Stimulated activated CD8-positive, alpha-beta memory T cell treated with anti-CD3 and anti-CD28 coated beads, Interleukin-12 subunit alpha, Interleukin-12 subunit beta, amount 100 ng/mL, for 24 hours (primary cell): ENCODE data around the gene LRRFIP1.
"Not testable (repeated sequence)": the region's sequence is repeated elsewhere in the genome, so short reads cannot be mapped to it uniquely, and the experiment has no call there.

ENCODE experiments used
- DNase-seq: peaks from one replicate; pipeline ENCODE4 v3.0.0-alpha.2; 2020; ENCODE audit errors: extremely low read depth

LRRFIP1 gene

DNA sequence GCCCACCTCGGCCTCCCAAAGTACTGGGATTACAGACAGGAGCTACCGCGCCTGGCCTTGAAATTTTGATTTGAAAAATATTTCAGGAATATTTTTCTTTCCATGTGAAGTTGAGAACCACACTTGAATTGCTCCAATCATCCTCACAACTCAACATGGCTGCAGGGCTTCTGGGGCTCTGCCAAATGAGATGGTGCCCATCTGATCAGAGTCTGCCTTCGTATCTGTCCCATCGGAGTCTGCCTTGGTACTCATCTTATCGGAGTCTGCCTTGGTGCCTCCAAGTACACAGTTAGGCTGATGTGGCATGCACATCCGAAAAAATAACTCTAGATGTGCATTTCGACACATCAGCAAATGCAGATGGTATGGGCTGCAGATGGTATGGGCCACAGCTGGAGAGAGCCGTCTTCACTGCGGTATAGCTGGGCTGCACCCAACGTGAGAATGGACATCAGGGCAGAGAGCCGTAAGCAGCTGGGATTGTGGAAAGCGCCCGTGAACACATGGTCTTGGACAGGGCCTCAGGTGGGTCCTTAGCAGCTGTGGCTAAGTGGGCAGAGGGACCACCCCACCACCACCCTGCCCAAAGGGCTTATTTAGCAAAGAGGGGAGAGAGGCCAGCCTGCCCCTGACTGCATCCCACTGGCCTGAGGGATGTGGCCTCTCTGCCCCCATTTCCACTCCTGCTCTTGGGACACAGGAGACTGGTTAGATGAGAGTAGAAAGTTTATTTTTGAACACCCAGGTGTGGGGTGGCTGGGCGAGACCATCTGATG is 119.1 kb downstream of the LRRFIP1 start:
- DNase-seq = no peak

GRCh38 chr2:237747189-237747588 is 119.8 kb downstream of the LRRFIP1 start:
- DNase-seq = no peak

DNA sequence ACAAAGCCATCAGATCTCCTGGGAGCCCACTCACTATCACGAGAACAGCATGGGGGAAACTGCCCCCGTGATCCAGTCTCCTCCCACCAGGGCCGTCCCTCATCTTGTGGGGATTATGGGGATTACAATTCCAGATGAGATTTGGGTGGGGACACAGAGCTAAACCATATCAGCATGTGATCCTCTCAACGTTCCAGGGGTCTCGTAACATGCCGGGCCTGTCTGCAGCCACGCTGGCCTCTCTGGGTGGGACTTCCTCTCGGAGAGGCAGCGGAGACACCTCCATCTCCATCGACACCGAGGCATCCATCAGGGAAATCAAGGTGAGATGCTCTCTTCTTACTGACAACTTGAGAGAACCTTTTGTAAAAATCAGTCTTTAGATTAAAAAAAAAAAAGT is 121.6 kb downstream of the LRRFIP1 start:
- no peak for DNase-seq

GRCh38 chr2:237749961-237750360 is 122.6 kb downstream of the LRRFIP1 start:
- DNase-seq = no peak

- not testable (repeated sequence) for DNase-seq
Measured at GRCh38 chr2:237750441-237750840, 123.1 kb downstream of the LRRFIP1 start.

GRCh38 chr2:237752761-237753165 is 125.4 kb downstream of the LRRFIP1 start:
- no peak for DNase-seq

DNA sequence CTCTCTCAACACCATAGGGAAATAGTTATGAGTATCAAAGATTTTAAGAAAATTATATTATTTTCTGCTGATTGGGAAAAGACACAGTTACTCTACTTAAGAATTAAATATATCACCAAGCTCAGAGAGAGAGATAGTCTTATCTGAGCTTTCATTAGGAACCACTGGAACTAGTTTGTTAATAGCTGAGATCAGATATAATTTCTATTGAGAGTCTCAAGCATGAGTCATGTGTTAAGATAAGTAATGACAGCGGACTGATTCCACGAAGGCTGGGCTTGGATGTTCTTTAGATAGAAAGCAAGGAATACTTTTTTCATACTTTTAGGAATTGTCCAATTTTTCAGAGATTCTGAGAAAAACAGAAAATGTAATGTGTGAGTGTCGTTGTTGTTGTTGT is 126.8 kb downstream of the LRRFIP1 start:
- DNase-seq = no peak

- no peak for DNase-seq
Measured at GRCh38 chr2:237754626-237755248, 127.3 kb downstream of the LRRFIP1 start.

DNA sequence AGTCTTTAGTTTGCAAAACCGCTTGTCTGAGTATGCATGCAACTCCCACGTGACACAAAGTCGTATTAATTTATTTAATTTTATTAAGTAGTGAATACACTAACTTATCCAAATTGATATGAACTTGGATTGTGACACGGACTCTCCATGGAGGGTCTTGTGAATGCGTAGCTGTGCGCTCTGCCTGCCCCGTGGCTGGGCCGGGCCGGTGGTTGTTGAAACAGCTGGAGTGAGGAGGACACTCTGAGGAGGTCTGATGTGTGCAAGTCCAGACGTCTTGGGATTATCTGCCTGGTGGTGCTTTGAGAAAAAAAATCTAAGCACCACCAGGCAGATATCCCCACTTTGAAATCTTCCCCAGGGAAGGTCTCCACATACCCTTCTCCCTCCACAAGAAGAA is 130.2 kb downstream of the LRRFIP1 start:
- DNase-seq = no peak

- no peak for DNase-seq
Measured at GRCh38 chr2:237758185-237758584, 130.8 kb downstream of the LRRFIP1 start.

- no peak for DNase-seq
Measured at GRCh38 chr2:237759176-237759575, 131.8 kb downstream of the LRRFIP1 start.

GRCh38 chr2:237760506-237761502 is 133.4 kb downstream of the LRRFIP1 start:
- no peak for DNase-seq

- DNase-seq = not testable (repeated sequence)
Measured at GRCh38 chr2:237762291-237763182, 135.2 kb downstream of the LRRFIP1 start.

- no peak for DNase-seq
Measured at GRCh38 chr2:237763812-237764211, 136.4 kb downstream of the LRRFIP1 start.

GRCh38 chr2:237765122-237765521 is 137.7 kb downstream of the LRRFIP1 start:
- not testable (repeated sequence) for DNase-seq

GRCh38 chr2:237765875-237766274 is 138.5 kb downstream of the LRRFIP1 start:
- DNase-seq = no peak

DNA sequence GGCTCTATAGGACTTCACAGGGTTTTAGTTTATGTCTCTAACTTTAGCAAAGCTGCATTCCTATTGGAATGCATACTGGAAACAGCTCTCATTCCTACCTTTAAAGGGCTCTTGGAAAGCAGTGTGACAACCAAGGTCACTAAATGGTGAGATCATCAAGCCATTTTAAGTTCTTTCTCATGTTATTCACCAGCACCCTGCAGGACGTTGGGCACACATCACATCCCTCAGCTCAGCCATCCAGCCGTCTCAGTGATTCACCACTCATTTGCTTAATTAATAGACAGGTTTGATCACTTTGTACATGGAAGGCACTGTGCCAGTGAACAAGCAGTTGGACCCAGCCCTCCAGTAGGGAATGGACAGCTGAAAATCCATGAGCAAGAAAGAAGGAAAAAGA is 139.0 kb downstream of the LRRFIP1 start:
- no peak for DNase-seq

- no peak for DNase-seq
Measured at GRCh38 chr2:237772513-237772912, 145.1 kb downstream of the LRRFIP1 start.

- DNase-seq = no peak
Measured at GRCh38 chr2:237773826-237774225, 146.4 kb downstream of the LRRFIP1 start.

DNA sequence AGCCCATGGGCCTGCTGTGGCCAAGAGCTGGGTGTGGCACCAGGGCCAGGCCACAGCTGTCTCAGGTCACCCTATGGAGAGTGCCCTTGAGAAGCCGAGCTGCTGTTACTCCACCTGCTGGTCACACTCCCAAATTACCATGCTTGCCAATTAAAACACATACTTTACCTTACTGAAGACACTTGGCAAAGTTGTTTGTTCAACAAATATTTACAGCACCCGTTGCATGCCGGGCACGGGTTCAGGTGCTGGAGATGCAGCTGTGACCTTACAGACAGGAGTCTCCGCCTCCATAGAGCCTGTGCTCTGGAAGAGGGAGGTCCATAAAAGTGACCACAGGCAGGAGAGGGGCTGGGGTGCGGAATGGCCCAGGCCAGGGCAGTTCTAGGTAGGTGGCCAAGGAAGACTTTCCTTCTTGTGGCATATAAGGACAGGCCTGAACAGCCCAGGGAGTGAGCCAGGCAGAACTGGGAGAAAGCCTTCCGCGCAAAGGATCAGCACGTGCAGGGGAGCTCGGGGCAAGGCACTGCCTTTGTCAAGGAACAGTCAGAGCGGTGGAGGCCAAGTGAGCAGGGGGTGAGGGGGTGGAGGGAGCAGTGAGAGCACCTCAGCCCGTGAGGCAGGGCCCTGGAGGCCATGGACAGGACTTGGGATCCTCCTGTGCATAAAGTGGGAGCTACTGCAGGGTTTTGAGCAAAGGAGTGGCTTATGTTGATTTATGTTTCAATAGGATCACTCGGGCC is 147.6 kb downstream of the LRRFIP1 start:
- DNase-seq = no peak
